Left ventricle myocardium inferior (tissue), 1 donor: ENCODE results near the gene BPIFB2. TPM values are rescaled to one million over a fixed set of nuclear protein-coding genes. Genes with fewer than 3 reads are reported as not detected.

Experiments
- DNase-seq: peaks from one replicate; pipeline ENCODE4 v3.0.0-alpha.2; 2020
- H3K27ac ChIP-seq: fragments of 200-600 bp; replicated peaks from 2 replicates; pipeline ENCODE4 v1.8.0; 2021
- H3K27me3 ChIP-seq: fragments of 200-600 bp; 2 replicates; pipeline ENCODE4 v1.8.0; 2021; ENCODE audit warnings: low read depth
- H3K36me3 ChIP-seq: fragments of 200-600 bp; 2 replicates; pipeline ENCODE4 v1.8.0; 2021
- H3K4me1 ChIP-seq: fragments of 200-600 bp; 2 replicates; pipeline ENCODE4 v1.8.0; 2021
- H3K4me3 ChIP-seq: fragments of 200-600 bp; 2 replicates; pipeline ENCODE4 v1.8.0; 2021; ENCODE audit warnings: mild to moderate bottlenecking, moderate library complexity
- H3K9me3 ChIP-seq: fragments of 200-600 bp; replicated peaks from 2 replicates; pipeline ENCODE4 v1.8.0; 2021
- CTCF ChIP-seq: fragments of 200-600 bp; IDR thresholded peaks from 2 replicates; pipeline ENCODE4 v1.8.0; 2021; ENCODE audit warnings: antibody characterized with exemption, mild to moderate bottlenecking, borderline replicate concordance
- intact Hi-C: fragments of 100-400 bp; cut with micrococcal nuclease; formaldehyde crosslinking; loops from one replicate; pipeline ENCODE4 v1.11.0; 2022
- total RNA-seq: library from RNA; stranded (reverse); fragmentation: NEBNext Ultra II Directional; extraction: Animal tissue kit (Norgen Biotek cat#: 25700); gene quantifications from one replicate; pipeline ENCODE4 v1.2.1, GENCODE V29; 2021
- donor health status: DM: no; HTN: yes; CAD: no; lungs with severe emphysema.

Gene BPIFB2
- total RNA-seq, 1 donor from 2014 or later, result not detected

- no peaks in the 10 kb centered on the region for H3K36me3 ChIP-seq
- no peaks in the 10 kb centered on the region for H3K4me1 ChIP-seq
- no peak for DNase-seq
- intact Hi-C loops, result no loop called here
- H3K4me3 ChIP-seq, result no peak overlapping the region
- H3K27me3 ChIP-seq, result peaks cover 23% of the 10 kb centered on the region
- H3K27ac ChIP-seq, result no peak overlapping the region
- H3K9me3 ChIP-seq, result no peaks in the 10 kb centered on the region
- no peak for TF ChIP-seq CTCF
Measured at GRCh38 chr20:33024243-33024560, 16.7 kb downstream of the BPIFB2 start.

- Histone ChIP-seq H3K27me3 (peaks cover 25% of the 10 kb centered on the region), H3K9me3 (no peaks in the 10 kb centered on the region), H3K27ac (no peak overlapping the region), H3K4me1 (no peaks in the 10 kb centered on the region), H3K36me3 (no peaks in the 10 kb centered on the region), H3K4me3 (no peak overlapping the region)
- intact Hi-C loops, result no loop called here
- no peak for TF ChIP-seq CTCF
- DNase-seq, result no peak
Measured at GRCh38 chr20:33024609-33025317, 17.3 kb downstream of the BPIFB2 start.

GRCh38 chr20:33025318-33025876 lies 17.9 kb downstream of the BPIFB2 start:
- intact Hi-C loops, result no loop called here
- no peak overlapping the region for H3K4me3 ChIP-seq

GRCh38 chr20:33026072-33026778 lies 18.7 kb downstream of the BPIFB2 start:
- no peak overlapping the region for H3K27ac ChIP-seq
- DNase-seq, result no peak
- intact Hi-C loops, result no loop called here
- H3K4me1 ChIP-seq, result no peaks in the 10 kb centered on the region
- no peaks in the 10 kb centered on the region for H3K36me3 ChIP-seq
- TF ChIP-seq CTCF, result no peak
- no peak overlapping the region for H3K4me3 ChIP-seq
- H3K27me3 ChIP-seq, result peaks cover 25% of the 10 kb centered on the region
- H3K9me3 ChIP-seq, result no peaks in the 10 kb centered on the region

More at GRCh38 chr20:33025318-33025876, 17.9 kb downstream of the BPIFB2 start:
- H3K27ac ChIP-seq, result no peak overlapping the region
- DNase-seq, result no peak
- H3K27me3 ChIP-seq, result peaks cover 25% of the 10 kb centered on the region
- H3K9me3 ChIP-seq, result no peaks in the 10 kb centered on the region
- H3K4me1 ChIP-seq, result no peaks in the 10 kb centered on the region
- TF ChIP-seq CTCF, result no peak
- H3K36me3 ChIP-seq, result no peaks in the 10 kb centered on the region

GRCh38 chr20:33026779-33027759 lies 19.6 kb downstream of the BPIFB2 start:
- Histone ChIP-seq H3K27ac (no peak overlapping the region), H3K9me3 (no peaks in the 10 kb centered on the region), H3K36me3 (no peaks in the 10 kb centered on the region), H3K4me3 (no peak overlapping the region), H3K27me3 (peaks cover 25% of the 10 kb centered on the region), H3K4me1 (no peaks in the 10 kb centered on the region)
- no peak for TF ChIP-seq CTCF
- intact Hi-C loops, result no loop called here
- no peak for DNase-seq
